Endothelial cell of umbilical vein (primary cell): ENCODE data around the gene RUNDC3A. TPM values are rescaled to one million over a fixed set of nuclear protein-coding genes. Genes with fewer than 3 reads are reported as not detected.

Source experiments
- BruUV-seq: library from RNA; stranded (reverse); fragments of 400-500 nt; replicated peaks from 2 replicates; lab custom pipeline; 2021; lab: Mats Ljungman, UMichigan
- CTCF ChIA-PET: fragments of 300-600, 350-600 bp; sonication (Branson Sonifier 250); formaldehyde crosslinking; loops from one replicate; lab custom pipeline; 2021; ENCODE audit warnings: antibody characterized with exemption, inconsistent platforms; lab: Charles Lee
- POLR2A ChIA-PET: fragments of 300-600, 350-600 bp; sonication (Branson Sonifier 250); formaldehyde crosslinking; loops from one replicate; lab custom pipeline; 2021; ENCODE audit warnings: antibody characterized with exemption, inconsistent platforms; lab: Charles Lee
- DNase-seq: peaks from one replicate; pipeline ENCODE4 v3.0.0-alpha.2; 2011; ENCODE audit warnings: low read depth, low spot score
- FAIRE-seq: peaks from 2 replicates; lab custom pipeline; 2011; peaks lifted over from hg19 to GRCh38; lab: Jason Lieb, UNC
- H2AFZ ChIP-seq: 2 replicates; pipeline ENCODE4 v1.6.0; 2012; ENCODE audit warnings: low read depth, low read length, control low read depth, inconsistent platforms
- H3K27ac ChIP-seq: 2 replicates; pipeline ENCODE4 v1.5.1; 2011; ENCODE audit warnings: low read depth, mild to moderate bottlenecking, control low read depth, low read length, moderate library complexity; ENCODE audit not compliant: insufficient read depth
- H3K27me3 ChIP-seq, 2 experiments: 2 replicates each; pipeline versions ENCODE4 v1.6.0 to v1.6.1; 2011; ENCODE audit warnings: low read length in 2 of 2, mixed read lengths in 1 of 2; ENCODE audit not compliant: control insufficient read depth in 2 of 2, insufficient read depth in 2 of 2
- H3K36me3 ChIP-seq, 2 experiments: 2 replicates in 1 of 2; 3 replicates in 1 of 2; pipeline ENCODE4 v1.5.1; 2011; ENCODE audit warnings: low read length in 2 of 2, mild to moderate bottlenecking in 1 of 2, moderate library complexity in 1 of 2; ENCODE audit not compliant: control insufficient read depth in 2 of 2, insufficient read depth in 2 of 2; ENCODE audit errors: extremely low read depth in 1 of 2
- H3K4me1 ChIP-seq: 3 replicates; pipeline ENCODE4 v1.5.1; 2011; ENCODE audit warnings: mild to moderate bottlenecking, low read length; ENCODE audit not compliant: control insufficient read depth, insufficient read depth; ENCODE audit errors: extremely low read depth
- H3K4me2 ChIP-seq: 2 replicates; pipeline ENCODE4 v1.6.1; 2011; ENCODE audit warnings: low read length, control low read depth, mixed read lengths; ENCODE audit not compliant: insufficient read depth
- H3K4me3 ChIP-seq, 3 experiments: fragments of 200-600 bp in 1 of 3; sonication (generic), shearing (Covaris generic) in 1 of 3; replicated peaks in 1 of 3; 2 replicates each; pipeline ENCODE4 v1.5.1; 2011 to 2016; ENCODE audit warnings: control low read depth in 3 of 3, low read length in 3 of 3, mild to moderate bottlenecking in 2 of 3, inconsistent platforms in 1 of 3, low read depth in 1 of 3, moderate library complexity in 1 of 3; ENCODE audit not compliant: insufficient read depth in 1 of 3
- H3K79me2 ChIP-seq: 2 replicates; pipeline ENCODE4 v1.6.0; 2012; ENCODE audit warnings: low read length, inconsistent platforms; ENCODE audit not compliant: control insufficient read depth, insufficient read depth
- H3K9ac ChIP-seq: replicated peaks from 2 replicates; pipeline ENCODE3; 2011; ENCODE audit warnings: low read length, control low read depth; ENCODE audit not compliant: insufficient read depth; ENCODE audit errors: extremely low read depth
- H3K9me1 ChIP-seq: replicated peaks from 3 replicates; pipeline ENCODE4 v1.6.0; 2011; ENCODE audit warnings: mild to moderate bottlenecking, low read length; ENCODE audit not compliant: control insufficient read depth, insufficient read depth; ENCODE audit errors: extremely low read depth
- H3K9me3 ChIP-seq: replicated peaks from 2 replicates; pipeline ENCODE4 v1.5.1; 2012; ENCODE audit warnings: low read length, inconsistent platforms; ENCODE audit not compliant: control insufficient read depth, insufficient read depth
- H4K20me1 ChIP-seq: replicated peaks from 2 replicates; pipeline ENCODE3; 2011; ENCODE audit warnings: mild to moderate bottlenecking, low read length; ENCODE audit not compliant: control insufficient read depth, insufficient read depth; ENCODE audit errors: extremely low read depth
- CTCF ChIP-seq, 2 donors: IDR thresholded peaks; 1 replicate in 1 of 2; 2 replicates in 1 of 2; pipeline ENCODE4 v1.5.1; 2011; ENCODE audit warnings: low read length in 2 of 2, mild to moderate bottlenecking in 2 of 2, moderate library complexity in 2 of 2, control low read depth in 1 of 2, inconsistent platforms in 1 of 2, low read depth in 1 of 2; ENCODE audit not compliant: insufficient read depth in 1 of 2; ENCODE audit errors: extremely low read depth in 1 of 2
- EZH2 ChIP-seq: IDR thresholded peaks from 2 replicates; pipeline ENCODE4 v1.6.1; 2012; ENCODE audit warnings: borderline replicate concordance, low read depth, mild to moderate bottlenecking, moderate library complexity, low read length, inconsistent platforms; ENCODE audit not compliant: severe bottlenecking
- FOS ChIP-seq: IDR thresholded peaks from 2 replicates; pipeline ENCODE4 v1.6.1; 2011; ENCODE audit warnings: mild to moderate bottlenecking, low read length, moderate library complexity, borderline replicate concordance; ENCODE audit not compliant: insufficient read depth
- GATA2 ChIP-seq: IDR thresholded peaks from 2 replicates; pipeline ENCODE4 v1.7.0; 2011; ENCODE audit warnings: low read depth, mild to moderate bottlenecking, moderate library complexity, mixed read lengths, low read length; ENCODE audit not compliant: insufficient read length, insufficient read depth
- JUN ChIP-seq: IDR thresholded peaks from 2 replicates; pipeline ENCODE4 v1.6.1; 2011; ENCODE audit warnings: borderline replicate concordance, low read depth; ENCODE audit not compliant: insufficient read length, insufficient read depth
- MAX ChIP-seq: IDR thresholded peaks from 2 replicates; pipeline ENCODE4 v1.6.1; 2011; ENCODE audit not compliant: insufficient read depth, insufficient read length
- MYC ChIP-seq: IDR thresholded peaks from one replicate; pipeline ENCODE4 v1.6.1; 2011; ENCODE audit warnings: mild to moderate bottlenecking, low read depth, low read length
- POLR2A ChIP-seq: IDR thresholded peaks from 2 replicates; pipeline ENCODE4 v1.6.1; 2012; ENCODE audit warnings: low read depth, mild to moderate bottlenecking, control low read depth, low read length
- POLR2AphosphoS5 ChIP-seq: IDR thresholded peaks from 2 replicates; pipeline ENCODE4 v1.6.1; 2012; ENCODE audit warnings: low read depth, mild to moderate bottlenecking, control low read depth, low read length, moderate library complexity; ENCODE audit not compliant: insufficient read depth
- dilution Hi-C: fragments of 300-500 bp; cut with MboI; formaldehyde crosslinking; loops from one replicate; pipeline ENCODE4 v1.15.0; 2019; ENCODE audit warnings: low sequenced_read_pairs; ENCODE audit not compliant: extremely low pct_ligation_motif_present
- intact Hi-C: fragments of 100-400 bp; cut with micrococcal nuclease; formaldehyde crosslinking; loops from one replicate; pipeline ENCODE4 v1.10.0; 2022
- polyA plus RNA-seq, 4 experiments: library from polyadenylated mRNA; depleted of rRNA in 3 of 4; stranded (reverse) in 3 of 4; unstranded in 1 of 4; fragments of >200 nt; gene quantifications; 2 replicates each; pipeline versions ENCODE4 v1.2.1 to v1.2.3, GENCODE V29; 2011 to 2012; ENCODE audit warnings: missing spikeins in 1 of 4
- total RNA-seq: library from RNA; stranded (reverse); gene quantifications from 2 replicates; pipeline ENCODE4 v1.2.3, GENCODE V29; 2021

The RUNDC3A gene
- total and polyA plus RNA-seq, 2 donors (not counting 3 experiments of a cell fraction or from before 2014, with no cell fraction given), result 0.12 TPM; not detected in 1

GRCh38 chr17:44335564-44335963 is 27.2 kb downstream of the RUNDC3A start:
- Histone ChIP-seq H3K9me3 (no peaks in the 10 kb centered on the region), H3K4me3 (no peak overlapping the region), H3K27ac (no peak overlapping the region), H3K27me3 (peaks cover 0 to 2% of the 10 kb centered on the region in 2 experiments), H2AFZ (no peak overlapping the region), H4K20me1 (no peaks in the 10 kb centered on the region), H3K4me1 (no peaks in the 10 kb centered on the region), H3K36me3 (no peaks in the 10 kb centered on the region), H3K4me2 (no peak overlapping the region), H3K79me2 (no peaks in the 10 kb centered on the region), H3K9ac (no peak overlapping the region), H3K9me1 (no peaks in the 10 kb centered on the region)
- DNase-seq (no peak), FAIRE-seq (no peak)
- CTCF ChIA-PET, result interaction anchor here (0.9 to 4.8 kb wide), 4 partner anchors 10 to 125 kb away, joined by 3 to 29 read pairs (median 6); partner anchors contain the start of gene GRN
- TF ChIP-seq JUN (no peak), EZH2 (no peak), CTCF (IDR thresholded peaks at IDR 0.05; ENCODE audit: extremely low read depth in 1 of 2, insufficient read depth in 1 of 2, low read depth in 1 of 2, low read length in 2 of 2) (no peak), POLR2A (no peak), MYC (no peak), FOS (no peak), POLR2AphosphoS5 (no peak), GATA2 (no peak), MAX (no peak)
- dilution Hi-C loops (no loop called here), intact Hi-C loops (no loop called here)
- POLR2A ChIA-PET, result no interaction called here
- BruUV-seq, result no TSS peak
